RWPE1 (cell line): ENCODE measurements around the gene CNKSR3.
A peak's percentile ranks its signal among the peaks of the same experiment; 100 is the strongest.

Experiments
- CTCF ChIA-PET: fragments of 350-600 bp; sonication (Branson Sonifier 250); formaldehyde crosslinking; extraction: SDS; loops from one replicate; lab custom pipeline; 2021; lab: Yijun Ruan, JAX
- POLR2A ChIA-PET: fragments of 400-600 bp; formaldehyde crosslinking; extraction: SDS; loops from one replicate; lab custom pipeline; 2020; ENCODE audit warnings: antibody characterized with exemption; ENCODE audit not compliant: low non-redundant PET; lab: Yijun Ruan, JAX
- DNase-seq: peaks from one replicate; pipeline ENCODE4 v3.0.0; 2012; ENCODE audit warnings: low spot score
- H3K27ac ChIP-seq: fragments of 450-650 bp; 2 replicates; pipeline ENCODE4 v1.5.1; 2017
- CTCF ChIP-seq: fragments of 450-650 bp; conservative IDR thresholded peaks from 2 replicates; pipeline ENCODE4 v1.5.1; 2017; ENCODE audit warnings: low read depth, mild to moderate bottlenecking

Gene CNKSR3

GRCh38 chr6:154510144-154510905, at the start of gene CNKSR3:
CNKSR3 (minus strand) TSS chr6:154510685; CDS start chr6:154510114, 571 bp downstream.
- peak within 1 kb of the TSS; percentile 89 for H3K27ac ChIP-seq
- POLR2A ChIA-PET: interaction anchor here (0.6 kb wide), 3 partner anchors 13 to 71 kb away, joined by 3 to 14 read pairs (median 4); no protein-coding TSS in a partner anchor
- peak; percentile 74 for DNase-seq
- CTCF ChIA-PET: interaction anchor here (0.6 to 1.0 kb wide), 4 partner anchors 45 to 236 kb away, joined by 3 to 4 read pairs (median 3); no protein-coding TSS in a partner anchor
- no peak for TF ChIP-seq CTCF

- ChIA-PET POLR2A (no interaction called here), CTCF (no interaction called here)
- no peak for TF ChIP-seq CTCF
- no peak overlapping the region for H3K27ac ChIP-seq
- no peak for DNase-seq
These were observed 48.5 kb upstream of the CNKSR3 start for GRCh38 chr6:154558984-154559383.

- POLR2A ChIA-PET: no interaction called here
- TF ChIP-seq CTCF: no peak
- no peak for DNase-seq
These were observed 48.0 kb upstream of the CNKSR3 start for GRCh38 chr6:154558513-154558912.

GRCh38 chr6:154555073-154555677, 44.7 kb upstream of the CNKSR3 start:
- ChIA-PET POLR2A (interaction anchor here (0.6 kb wide), 1 partner anchor 60 kb away, joined by 4 read pairs; no protein-coding TSS in a partner anchor), CTCF (interaction anchor here (0.7 kb wide), 1 partner anchor 196 kb away, joined by 3 read pairs; no protein-coding TSS in a partner anchor)
- no peak overlapping the region for H3K27ac ChIP-seq
- no peak for TF ChIP-seq CTCF
- peak; percentile 78 for DNase-seq

More at GRCh38 chr6:154558513-154558912, 48.0 kb upstream of the CNKSR3 start:
- H3K27ac ChIP-seq: no peak overlapping the region
- CTCF ChIA-PET: no interaction called here

GRCh38 chr6:154554491-154554890, 44.0 kb upstream of the CNKSR3 start:
- H3K27ac ChIP-seq: no peak overlapping the region
- no peak for TF ChIP-seq CTCF
- CTCF ChIA-PET: interaction anchor here (0.5 to 0.7 kb wide), 2 partner anchors 22 to 196 kb away, joined by 3 to 4 read pairs; no protein-coding TSS in a partner anchor
- no peak for DNase-seq
- POLR2A ChIA-PET: interaction anchor here (0.6 kb wide), 1 partner anchor 60 kb away, joined by 4 read pairs; no protein-coding TSS in a partner anchor

GRCh38 chr6:154550779-154551178, 40.3 kb upstream of the CNKSR3 start:
- POLR2A ChIA-PET: no interaction called here

More at GRCh38 chr6:154550779-154551178, 40.3 kb upstream of the CNKSR3 start:
- DNase-seq: no peak
- TF ChIP-seq CTCF: no peak
- CTCF ChIA-PET: interaction anchor here (0.6 kb wide), 1 partner anchor 17 kb away, joined by 3 read pairs; no protein-coding TSS in a partner anchor
- H3K27ac ChIP-seq: no peak overlapping the region
